Astrocyte of the cerebellum (primary cell): ENCODE data around the gene MC1R.
A peak's percentile ranks its signal among the peaks of the same experiment; 100 is the strongest.

Source experiments
- DNase-seq: peaks from one replicate; pipeline ENCODE4 v3.0.0-alpha.2; 2011; ENCODE audit warnings: low read depth
- H3K4me3 ChIP-seq: 2 replicates; pipeline ENCODE4 v1.5.1; 2011; ENCODE audit warnings: mild to moderate bottlenecking, low read depth, low read length, moderate library complexity
- in situ Hi-C: cut with HindIII; loops from 2 replicates; pipeline ENCODE4 v1.10.0; 2017; ENCODE audit warnings: low sequenced_read_pairs
- TF ChIP-seq, protein P1 (sequence below): IDR thresholded peaks from 2 replicates; pipeline ENCODE4 v1.5.1; 2012; ENCODE audit warnings: low read length, low read depth, moderate library complexity, mild to moderate bottlenecking; ENCODE audit errors: missing control alignments

The MC1R gene

GRCh38 chr16:89905511-89906139 is 13.0 kb upstream of the MC1R start:
- no peak overlapping the region for H3K4me3 ChIP-seq
- in situ Hi-C loops = no loop called here
- TF ChIP-seq, protein P1, sequence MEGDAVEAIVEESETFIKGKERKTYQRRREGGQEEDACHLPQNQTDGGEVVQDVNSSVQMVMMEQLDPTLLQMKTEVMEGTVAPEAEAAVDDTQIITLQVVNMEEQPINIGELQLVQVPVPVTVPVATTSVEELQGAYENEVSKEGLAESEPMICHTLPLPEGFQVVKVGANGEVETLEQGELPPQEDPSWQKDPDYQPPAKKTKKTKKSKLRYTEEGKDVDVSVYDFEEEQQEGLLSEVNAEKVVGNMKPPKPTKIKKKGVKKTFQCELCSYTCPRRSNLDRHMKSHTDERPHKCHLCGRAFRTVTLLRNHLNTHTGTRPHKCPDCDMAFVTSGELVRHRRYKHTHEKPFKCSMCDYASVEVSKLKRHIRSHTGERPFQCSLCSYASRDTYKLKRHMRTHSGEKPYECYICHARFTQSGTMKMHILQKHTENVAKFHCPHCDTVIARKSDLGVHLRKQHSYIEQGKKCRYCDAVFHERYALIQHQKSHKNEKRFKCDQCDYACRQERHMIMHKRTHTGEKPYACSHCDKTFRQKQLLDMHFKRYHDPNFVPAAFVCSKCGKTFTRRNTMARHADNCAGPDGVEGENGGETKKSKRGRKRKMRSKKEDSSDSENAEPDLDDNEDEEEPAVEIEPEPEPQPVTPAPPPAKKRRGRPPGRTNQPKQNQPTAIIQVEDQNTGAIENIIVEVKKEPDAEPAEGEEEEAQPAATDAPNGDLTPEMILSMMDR = no peak
- no peak for DNase-seq

DNA sequence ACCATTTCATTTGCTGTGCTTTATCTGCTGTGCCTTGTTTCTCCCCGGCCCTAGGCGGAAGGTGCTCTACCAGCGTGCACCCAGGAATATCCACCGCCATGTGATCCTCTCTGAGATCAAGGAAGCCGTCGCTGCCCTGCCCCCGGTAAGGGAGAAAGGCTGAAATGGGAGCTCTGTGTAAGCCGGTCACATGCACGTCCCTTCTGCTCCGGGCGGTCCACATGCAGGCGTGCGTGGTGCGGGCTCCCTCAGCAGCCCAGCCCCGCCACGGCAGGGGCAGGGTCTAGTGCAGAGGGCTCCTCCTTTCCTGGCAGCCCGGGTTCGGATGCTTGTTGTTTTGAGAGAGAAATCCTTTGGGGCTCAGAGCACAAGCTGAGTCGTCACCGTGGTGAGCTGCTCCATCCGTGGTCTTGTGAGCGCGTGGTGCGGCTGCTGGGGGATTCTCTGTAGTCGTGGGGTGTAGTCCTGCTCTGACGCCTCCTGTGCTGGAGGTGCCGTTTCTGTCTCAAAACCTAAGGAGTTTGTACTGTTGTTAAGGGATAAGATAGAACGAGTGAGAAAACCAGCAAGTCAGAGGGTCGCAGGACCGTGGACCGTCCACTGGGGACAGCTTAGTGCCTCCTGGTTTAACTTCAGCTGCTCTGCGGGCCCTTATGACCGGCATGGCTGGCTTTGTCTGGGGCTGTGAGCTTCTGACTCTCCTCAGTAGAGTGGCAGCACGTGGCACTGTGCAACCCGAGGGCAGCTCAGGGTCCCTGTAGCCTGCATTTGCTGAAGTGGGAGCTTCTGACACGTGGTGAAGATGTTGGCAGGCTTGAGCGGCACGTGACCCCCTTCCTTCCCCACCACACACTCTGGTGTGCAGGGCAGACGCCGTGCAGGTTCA is 12.3 kb upstream of the MC1R start:
- H3K4me3 ChIP-seq = no peak overlapping the region
- DNase-seq = no peak
- in situ Hi-C loops = no loop called here
- TF ChIP-seq, protein P1 = no peak

- in situ Hi-C loops = no loop called here
- H3K4me3 ChIP-seq = no peak overlapping the region
- TF ChIP-seq, protein P1 = no peak
Observed at GRCh38 chr16:89907055-89907814, 11.4 kb upstream of the MC1R start.

DNA sequence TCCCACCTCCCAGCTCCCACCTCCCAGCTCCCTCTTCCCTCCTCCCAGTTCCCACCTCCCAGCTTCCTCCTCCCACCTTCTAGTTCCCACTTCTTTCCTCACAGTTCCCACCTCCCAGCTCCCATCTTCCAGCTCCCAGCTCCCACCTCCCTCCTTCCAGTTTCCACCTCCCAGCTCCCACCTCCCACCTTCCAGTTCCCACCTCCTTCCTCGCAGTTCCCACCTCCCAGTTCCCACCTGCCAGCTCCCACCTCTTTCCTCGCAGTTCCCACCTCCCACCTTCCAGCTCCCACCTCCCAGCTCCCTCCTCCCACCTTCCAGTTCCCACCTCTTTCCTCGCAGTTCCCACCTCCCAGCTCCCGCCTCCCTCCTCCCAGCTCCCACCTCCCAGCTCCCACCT is 10.4 kb upstream of the MC1R start:
- no peak overlapping the region for H3K4me3 ChIP-seq
- DNase-seq = no peak
- TF ChIP-seq, protein P1 = no peak
- in situ Hi-C loops = no loop called here

More at GRCh38 chr16:89907055-89907814, 11.4 kb upstream of the MC1R start:
- DNase-seq = no peak

GRCh38 chr16:89909777-89910716 is 8.6 kb upstream of the MC1R start:
- no peak for DNase-seq
- no peak overlapping the region for H3K4me3 ChIP-seq
- in situ Hi-C loops = no loop called here
- TF ChIP-seq, protein P1 = peak; percentile 95
